Fibroblast of the aortic adventitia (primary cell): ENCODE results near the gene GLTPD2. TPM values are rescaled to one million over a fixed set of nuclear protein-coding genes. Genes with fewer than 3 reads are reported as not detected.
"Not testable (repeated sequence)": the region's sequence is repeated elsewhere in the genome, so short reads cannot be mapped to it uniquely, and the experiment has no call there.

ENCODE experiments used
- DNase-seq: peaks from one replicate; pipeline ENCODE4 v3.0.0-alpha.2; 2010; ENCODE audit warnings: low read depth
- H3K4me3 ChIP-seq: 2 replicates; pipeline ENCODE4 v1.5.1; 2011; ENCODE audit warnings: low read depth, mild to moderate bottlenecking, control low read depth, low read length, moderate library complexity
- total RNA-seq: library from RNA; depleted of rRNA; stranded (reverse); fragments of >200 nt; gene quantifications from 2 replicates; pipeline ENCODE4 v1.2.3, GENCODE V29; 2012; ENCODE audit warnings: low replicate concordance
- TF ChIP-seq, protein P1 (sequence below): IDR thresholded peaks from 2 replicates; pipeline ENCODE4 v1.5.1; 2011; ENCODE audit warnings: mild to moderate bottlenecking, low read length, control low read depth, inconsistent platforms; ENCODE audit not compliant: insufficient read depth

GLTPD2 gene
- total RNA-seq, 1 donor, result not detected

- no peak for DNase-seq
- TF ChIP-seq, protein P1, sequence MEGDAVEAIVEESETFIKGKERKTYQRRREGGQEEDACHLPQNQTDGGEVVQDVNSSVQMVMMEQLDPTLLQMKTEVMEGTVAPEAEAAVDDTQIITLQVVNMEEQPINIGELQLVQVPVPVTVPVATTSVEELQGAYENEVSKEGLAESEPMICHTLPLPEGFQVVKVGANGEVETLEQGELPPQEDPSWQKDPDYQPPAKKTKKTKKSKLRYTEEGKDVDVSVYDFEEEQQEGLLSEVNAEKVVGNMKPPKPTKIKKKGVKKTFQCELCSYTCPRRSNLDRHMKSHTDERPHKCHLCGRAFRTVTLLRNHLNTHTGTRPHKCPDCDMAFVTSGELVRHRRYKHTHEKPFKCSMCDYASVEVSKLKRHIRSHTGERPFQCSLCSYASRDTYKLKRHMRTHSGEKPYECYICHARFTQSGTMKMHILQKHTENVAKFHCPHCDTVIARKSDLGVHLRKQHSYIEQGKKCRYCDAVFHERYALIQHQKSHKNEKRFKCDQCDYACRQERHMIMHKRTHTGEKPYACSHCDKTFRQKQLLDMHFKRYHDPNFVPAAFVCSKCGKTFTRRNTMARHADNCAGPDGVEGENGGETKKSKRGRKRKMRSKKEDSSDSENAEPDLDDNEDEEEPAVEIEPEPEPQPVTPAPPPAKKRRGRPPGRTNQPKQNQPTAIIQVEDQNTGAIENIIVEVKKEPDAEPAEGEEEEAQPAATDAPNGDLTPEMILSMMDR, result peak; percentile 30
- H3K4me3 ChIP-seq, result no peak overlapping the region
Measured at GRCh38 chr17:4815043-4815675, 26.4 kb downstream of the GLTPD2 start.

- no peak for DNase-seq
- TF ChIP-seq, protein P1, result no peak
Measured at GRCh38 chr17:4816826-4817225, 28.1 kb downstream of the GLTPD2 start.

GRCh38 chr17:4818276-4818675, 29.5 kb downstream of the GLTPD2 start:
- H3K4me3 ChIP-seq, result no peak overlapping the region
- TF ChIP-seq, protein P1, result no peak
- DNase-seq, result no peak

More at GRCh38 chr17:4816826-4817225, 28.1 kb downstream of the GLTPD2 start:
- H3K4me3 ChIP-seq, result no peak overlapping the region

GRCh38 chr17:4822835-4823234, 34.1 kb downstream of the GLTPD2 start:
- no peak for DNase-seq
- no peak overlapping the region for H3K4me3 ChIP-seq
- TF ChIP-seq, protein P1, result no peak

GRCh38 chr17:4823373-4824089, 34.8 kb downstream of the GLTPD2 start:
- H3K4me3 ChIP-seq, result no peak overlapping the region
- no peak for DNase-seq
- TF ChIP-seq, protein P1, result no peak

GRCh38 chr17:4827399-4827798, 38.6 kb downstream of the GLTPD2 start:
- H3K4me3 ChIP-seq, result no peak overlapping the region
- TF ChIP-seq, protein P1, result no peak
- no peak for DNase-seq

DNA sequence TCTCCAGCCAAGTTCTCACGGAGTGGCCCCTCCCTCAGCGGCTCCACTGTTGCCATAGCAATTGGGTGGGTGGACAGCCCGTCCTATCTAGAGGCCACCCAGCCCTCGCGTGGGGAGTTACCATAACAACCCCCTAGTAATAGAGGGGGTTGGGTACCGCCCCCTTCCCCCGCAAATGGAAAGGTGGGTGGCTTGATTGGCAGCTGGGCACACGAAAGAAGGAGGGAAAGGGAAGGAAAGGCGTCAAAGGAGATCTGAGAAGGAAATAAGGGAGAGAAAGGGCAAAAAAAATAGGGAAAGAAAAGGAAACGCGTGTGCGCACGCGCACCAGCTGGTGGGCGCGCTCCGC, 44.0 kb downstream of the GLTPD2 start:
- peak overlapping the region; percentile 90 for H3K4me3 ChIP-seq
- DNase-seq, result not testable (repeated sequence)
